Panc1 (cell line): Measurements from ENCODE around the gene SBNO2. TPM values are rescaled to one million over a fixed set of nuclear protein-coding genes. Genes with fewer than 3 reads are reported as not detected.

Experiments used
- ATAC-seq: fragments of 200-7000 bp; cut with Tn5 transposase; 2 replicates; pipeline ENCODE4 v1.9.1; 2020; ENCODE audit warnings: mild to moderate bottlenecking, moderate library complexity
- BruUV-seq: library from RNA; stranded (reverse); fragments of 400-500 nt; replicated peaks from 2 replicates; lab custom pipeline; 2021; lab: Mats Ljungman, UMichigan
- CTCF ChIA-PET: fragments of 300-600 bp; sonication (Branson Sonifier 250); formaldehyde crosslinking; loops from one replicate; lab custom pipeline; 2022; ENCODE audit warnings: antibody characterized with exemption; lab: Charles Lee
- POLR2A ChIA-PET: fragments of 300-600 bp; sonication (Branson Sonifier 250); formaldehyde crosslinking; loops from one replicate; lab custom pipeline; 2022; ENCODE audit warnings: antibody characterized with exemption; lab: Charles Lee
- DNase-seq: peaks from one replicate; pipeline ENCODE4 v3.0.0-alpha.2; 2010; ENCODE audit warnings: low read depth, low spot score
- H3K27ac ChIP-seq: 2 replicates; pipeline ENCODE4 v1.5.1; 2011; ENCODE audit warnings: mild to moderate bottlenecking, low read length, inconsistent platforms
- H3K27me3 ChIP-seq: fragments of 200-500 bp; sonication (Bioruptor generic); 2 replicates; pipeline ENCODE4 v1.6.0; 2014; ENCODE audit warnings: low read length, inconsistent platforms; ENCODE audit not compliant: control insufficient read depth, insufficient read depth
- H3K36me3 ChIP-seq: fragments of 200-500 bp; sonication (Bioruptor generic); 2 replicates; pipeline ENCODE4 v1.5.1; 2014; ENCODE audit warnings: inconsistent platforms, mild to moderate bottlenecking, low read length, moderate library complexity; ENCODE audit not compliant: control insufficient read depth, insufficient read depth
- H3K4me1 ChIP-seq: 2 replicates; pipeline ENCODE4 v1.5.1; 2011; ENCODE audit warnings: inconsistent platforms, mild to moderate bottlenecking, low read length, moderate library complexity; ENCODE audit not compliant: control insufficient read depth, insufficient read depth
- H3K4me3 ChIP-seq, 2 experiments: 2 replicates each; pipeline ENCODE4 v1.5.1; 2011 to 2012; ENCODE audit warnings: low read depth in 2 of 2, low read length in 2 of 2, mild to moderate bottlenecking in 2 of 2, inconsistent platforms in 1 of 2, moderate library complexity in 1 of 2
- H3K9me3 ChIP-seq: fragments of 200-500 bp; sonication (Bioruptor generic); 2 replicates; pipeline ENCODE4 v1.5.1; 2014; ENCODE audit warnings: low read depth, mild to moderate bottlenecking, inconsistent platforms, low read length, moderate library complexity; ENCODE audit not compliant: control insufficient read depth, insufficient read depth
- POLR2AphosphoS5 ChIP-seq: IDR thresholded peaks from 2 replicates; pipeline ENCODE4 v1.6.1; 2012; ENCODE audit warnings: mild to moderate bottlenecking, low read depth, low read length, moderate library complexity
- REST ChIP-seq, 2 experiments: IDR thresholded peaks; 2 replicates each; pipeline ENCODE4 v1.6.1; 2011 to 2012; ENCODE audit warnings: low read depth in 2 of 2, control low read depth in 1 of 2, low read length in 1 of 2, mild to moderate bottlenecking in 1 of 2, moderate library complexity in 1 of 2; ENCODE audit not compliant: insufficient read depth in 1 of 2
- SIN3A ChIP-seq: IDR thresholded peaks from 2 replicates; pipeline ENCODE4 v1.6.1; 2012; ENCODE audit warnings: low read depth, mild to moderate bottlenecking, low read length, moderate library complexity, borderline replicate concordance; ENCODE audit not compliant: insufficient read depth
- TCF7L2 ChIP-seq: IDR thresholded peaks from 2 replicates; pipeline ENCODE4 v1.6.1; 2011; ENCODE audit warnings: mild to moderate bottlenecking, low read depth, low read length, inconsistent platforms
- in situ Hi-C: cut with HindIII; loops from 2 replicates; pipeline ENCODE4 v1.10.0; 2016; ENCODE audit warnings: low sequenced_read_pairs, low pct_unique_long_range_greater_than_20kb
- intact Hi-C: fragments of 100-400 bp; cut with micrococcal nuclease; formaldehyde crosslinking; loops from one replicate; pipeline ENCODE4 v1.10.0; 2022; ENCODE audit not compliant: unreplicated experiment
- total RNA-seq: library from RNA; stranded (reverse); gene quantifications from one replicate; pipeline ENCODE4 v1.2.1, GENCODE V29; 2021; ENCODE audit not compliant: unreplicated experiment
- TF ChIP-seq, protein P1 (sequence below): fragments of 450-650 bp; IDR thresholded peaks from 2 replicates; pipeline ENCODE4 v1.5.1; 2017; ENCODE audit warnings: mild to moderate bottlenecking

SBNO2 gene
- total RNA-seq, 1 experiment from 2014 or later = 101 TPM

DNA sequence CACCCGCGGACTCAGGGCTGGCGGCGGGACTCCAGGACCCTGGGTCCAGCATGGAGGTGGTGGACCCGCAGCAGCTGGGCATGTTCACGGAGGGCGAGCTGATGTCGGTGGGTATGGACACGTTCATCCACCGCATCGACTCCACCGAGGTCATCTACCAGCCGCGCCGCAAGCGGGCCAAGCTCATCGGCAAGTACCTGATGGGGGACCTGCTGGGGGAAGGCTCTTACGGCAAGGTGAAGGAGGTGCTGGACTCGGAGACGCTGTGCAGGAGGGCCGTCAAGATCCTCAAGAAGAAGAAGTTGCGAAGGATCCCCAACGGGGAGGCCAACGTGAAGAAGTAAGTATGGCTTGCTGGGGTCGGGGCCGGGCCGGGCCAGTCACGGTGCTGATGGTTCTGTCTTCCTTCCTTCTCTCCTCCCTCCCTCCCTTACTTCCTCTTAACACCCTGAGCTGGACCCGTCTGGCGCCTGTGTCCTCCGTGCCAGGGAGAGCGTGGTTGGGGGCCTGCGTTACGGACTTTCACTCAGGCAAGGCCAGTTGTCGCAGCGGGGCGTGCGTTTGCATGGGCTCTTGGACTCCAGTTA is 32.9 kb upstream of the SBNO2 start:
- intact Hi-C loops = no loop called here
- Histone ChIP-seq H3K36me3 (no peaks in the 10 kb centered on the region; the same call in none of the 2 replicates), H3K9me3 (no peaks in the 10 kb centered on the region), H3K27me3 (no peaks in the 10 kb centered on the region), H3K4me1 (peaks cover 33% of the 10 kb centered on the region), H3K27ac (peak overlapping the region; percentile 94), H3K4me3 (peak overlapping the region; percentile 80 to 82)
- TSS peak; percentile 79 for BruUV-seq
- no peak for DNase-seq
- in situ Hi-C loops = no loop called here
- CTCF ChIA-PET = no interaction called here
- POLR2A ChIA-PET = no interaction called here
- peak; percentile 32 for ATAC-seq
- TF ChIP-seq, protein P1, sequence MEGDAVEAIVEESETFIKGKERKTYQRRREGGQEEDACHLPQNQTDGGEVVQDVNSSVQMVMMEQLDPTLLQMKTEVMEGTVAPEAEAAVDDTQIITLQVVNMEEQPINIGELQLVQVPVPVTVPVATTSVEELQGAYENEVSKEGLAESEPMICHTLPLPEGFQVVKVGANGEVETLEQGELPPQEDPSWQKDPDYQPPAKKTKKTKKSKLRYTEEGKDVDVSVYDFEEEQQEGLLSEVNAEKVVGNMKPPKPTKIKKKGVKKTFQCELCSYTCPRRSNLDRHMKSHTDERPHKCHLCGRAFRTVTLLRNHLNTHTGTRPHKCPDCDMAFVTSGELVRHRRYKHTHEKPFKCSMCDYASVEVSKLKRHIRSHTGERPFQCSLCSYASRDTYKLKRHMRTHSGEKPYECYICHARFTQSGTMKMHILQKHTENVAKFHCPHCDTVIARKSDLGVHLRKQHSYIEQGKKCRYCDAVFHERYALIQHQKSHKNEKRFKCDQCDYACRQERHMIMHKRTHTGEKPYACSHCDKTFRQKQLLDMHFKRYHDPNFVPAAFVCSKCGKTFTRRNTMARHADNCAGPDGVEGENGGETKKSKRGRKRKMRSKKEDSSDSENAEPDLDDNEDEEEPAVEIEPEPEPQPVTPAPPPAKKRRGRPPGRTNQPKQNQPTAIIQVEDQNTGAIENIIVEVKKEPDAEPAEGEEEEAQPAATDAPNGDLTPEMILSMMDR = no peak
- TF ChIP-seq POLR2AphosphoS5 (no peak), REST (IDR thresholded peaks at IDR 0.05; ENCODE audit: insufficient read depth in 1 of 2, low read depth in 2 of 2, low read length in 1 of 2) (no peak), SIN3A (no peak), TCF7L2 (no peak)

DNA sequence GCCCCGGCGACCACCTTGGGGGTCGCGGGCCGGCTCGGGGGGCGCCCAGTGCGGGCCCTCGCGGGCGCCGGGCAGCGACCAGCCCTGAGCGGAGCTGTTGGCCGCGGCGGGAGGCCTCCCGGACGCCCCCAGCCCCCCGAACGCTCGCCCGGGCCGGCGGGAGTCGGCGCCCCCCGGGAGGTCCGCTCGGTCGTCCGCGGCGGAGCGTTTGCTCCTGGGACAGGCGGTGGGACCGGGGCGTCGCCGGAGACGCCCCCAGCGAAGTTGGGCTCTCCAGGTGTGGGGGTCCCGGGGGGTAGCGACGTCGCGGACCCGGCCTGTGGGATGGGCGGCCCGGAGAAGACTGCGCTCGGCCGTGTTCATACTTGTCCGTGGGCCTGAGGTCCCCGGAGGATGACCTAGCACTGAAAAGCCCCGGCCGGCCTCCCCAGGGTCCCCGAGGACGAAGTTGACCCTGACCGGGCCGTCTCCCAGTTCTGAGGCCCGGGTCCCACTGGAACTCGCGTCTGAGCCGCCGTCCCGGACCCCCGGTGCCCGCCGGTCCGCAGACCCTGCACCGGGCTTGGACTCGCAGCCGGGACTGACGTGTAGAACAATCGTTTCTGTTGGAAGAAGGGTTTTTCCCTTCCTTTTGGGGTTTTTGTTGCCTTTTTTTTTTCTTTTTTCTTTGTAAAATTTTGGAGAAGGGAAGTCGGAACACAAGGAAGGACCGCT is 32.2 kb upstream of the SBNO2 start:
- peak overlapping the region; percentile 80 to 82 for H3K4me3 ChIP-seq
- H3K9me3 ChIP-seq = no peaks in the 10 kb centered on the region
- ChIA-PET POLR2A (interaction anchor here (0.6 kb wide), 1 partner anchor 116 kb away, joined by 4 read pairs; no protein-coding TSS in a partner anchor), CTCF (no interaction called here)
- in situ Hi-C loops = no loop called here
- H3K36me3 ChIP-seq = no peaks in the 10 kb centered on the region; the same call in none of the 2 replicates
- intact Hi-C loops = no loop called here
- BruUV-seq = no TSS peak
- ATAC-seq = no peak
- peaks cover 28% of the 10 kb centered on the region for H3K4me1 ChIP-seq
- no peak for DNase-seq
- no peaks in the 10 kb centered on the region for H3K27me3 ChIP-seq
- TF ChIP-seq TCF7L2 (no peak), SIN3A (no peak; the same call in 1 of the 2 replicates), REST (IDR thresholded peaks at IDR 0.05; ENCODE audit: insufficient read depth in 1 of 2, low read depth in 2 of 2, low read length in 1 of 2) (no peak), POLR2AphosphoS5 (no peak)
- TF ChIP-seq, protein P1 = no peak
- peak overlapping the region; percentile 94 for H3K27ac ChIP-seq
